HCT116 (cell line): ENCODE data around the gene ZSWIM8. TPM values are rescaled to one million over a fixed set of nuclear protein-coding genes. Genes with fewer than 3 reads are reported as not detected.
A peak's percentile ranks its signal among the peaks of the same experiment; 100 is the strongest.

Experiments used
- ATAC-seq: fragments of 200-7000 bp; cut with Tn5 transposase; 2 replicates; pipeline ENCODE4 v1.9.1; 2020; ENCODE audit warnings: mild to moderate bottlenecking, moderate library complexity
- BruUV-seq: library from RNA; stranded (reverse); fragments of 400-500 nt; replicated peaks from 2 replicates; lab custom pipeline; 2021; lab: Mats Ljungman, UMichigan
- CTCF ChIA-PET: fragments of 300-600 bp; sonication (Branson Sonifier 250); formaldehyde crosslinking; loops from one replicate; lab custom pipeline; 2021; ENCODE audit warnings: antibody characterized with exemption; lab: Charles Lee
- POLR2A ChIA-PET: fragments of 300-600, 350-600 bp; sonication (Branson Sonifier 250); formaldehyde crosslinking; loops from one replicate; lab custom pipeline; 2021; ENCODE audit warnings: antibody characterized with exemption; lab: Charles Lee
- RAD21 ChIA-PET, 2 experiments: fragments of 300-600 bp; sonication (Branson Sonifier 250); formaldehyde crosslinking; loops; one replicate each; lab custom pipeline; 2023; ENCODE audit warnings: low total read pairs in 2 of 2; ENCODE audit not compliant: uncharacterized antibody in 2 of 2, unreplicated experiment in 2 of 2, low non-redundant PET in 1 of 2; lab: Charles Lee
- DNase-seq: peaks from one replicate; pipeline ENCODE4 v3.0.0-alpha.2; 2010; ENCODE audit warnings: low read depth, low spot score
- H2AFZ ChIP-seq: fragments of 200-600 bp; shearing (Covaris generic), sonication (generic); 2 replicates; pipeline ENCODE4 v1.6.1; 2017; ENCODE audit warnings: low read depth, mixed run types, mixed read lengths, antibody characterized with exemption, low read length; ENCODE audit not compliant: poor library complexity, severe bottlenecking
- H3K27ac ChIP-seq: 2 replicates; pipeline ENCODE4 v1.5.1; 2012; ENCODE audit warnings: low read depth, low read length
- H3K27me3 ChIP-seq: fragments of 200-600 bp; sonication (generic); 2 replicates; pipeline ENCODE4 v1.6.1; 2016; ENCODE audit warnings: mixed run types, low read length, mixed read lengths; ENCODE audit not compliant: insufficient read depth
- H3K36me3 ChIP-seq, 2 experiments: fragments of 200-500 bp in 1 of 2; fragments of 200-600 bp in 1 of 2; sonication (Bioruptor generic) in 1 of 2; sonication (generic) in 1 of 2; 2 replicates each; pipeline versions ENCODE4 v1.5.1 to v1.6.1; 2014 to 2016; ENCODE audit warnings: low read length in 2 of 2, inconsistent platforms in 1 of 2, mixed read lengths in 1 of 2, mixed run types in 1 of 2; ENCODE audit not compliant: insufficient read depth in 2 of 2, control insufficient read depth in 1 of 2
- H3K4me1 ChIP-seq, 2 experiments: fragments of 200-600 bp in 1 of 2; sonication (generic) in 1 of 2; 2 replicates each; pipeline versions ENCODE4 v1.5.1 to v1.6.1; 2012 to 2017; ENCODE audit warnings: low read length in 2 of 2, inconsistent platforms in 1 of 2, mild to moderate bottlenecking in 1 of 2, mixed read lengths in 1 of 2, mixed run types in 1 of 2, moderate library complexity in 1 of 2; ENCODE audit not compliant: insufficient read depth in 2 of 2, control insufficient read depth in 1 of 2
- H3K4me2 ChIP-seq: fragments of 200-600 bp; sonication (generic); 2 replicates; pipeline ENCODE4 v1.6.1; 2017; ENCODE audit warnings: mixed run types, low read length, mixed read lengths
- H3K4me3 ChIP-seq, 2 experiments: fragments of 200-600 bp in 1 of 2; sonication (generic) in 1 of 2; replicated peaks in 1 of 2; 2 replicates each; pipeline ENCODE4 v1.5.1; 2011 to 2016; ENCODE audit warnings: low read length in 2 of 2, control low read depth in 1 of 2, low read depth in 1 of 2, mild to moderate bottlenecking in 1 of 2, mixed read lengths in 1 of 2, mixed run types in 1 of 2
- H3K79me2 ChIP-seq: fragments of 200-600 bp; sonication (generic); 2 replicates; pipeline ENCODE4 v1.6.1; 2017; ENCODE audit warnings: mild to moderate bottlenecking, mixed run types, low read length, moderate library complexity, mixed read lengths; ENCODE audit not compliant: insufficient read depth
- H3K9ac ChIP-seq: fragments of 200-600 bp; sonication (generic); 2 replicates; pipeline ENCODE4 v1.6.1; 2016; ENCODE audit warnings: low read length, mixed read lengths
- H3K9me2 ChIP-seq: fragments of 200-600 bp; sonication (generic), shearing (Covaris generic); 2 replicates; pipeline ENCODE4 v1.6.1; 2017; ENCODE audit warnings: mixed run types, mild to moderate bottlenecking, moderate library complexity; ENCODE audit not compliant: insufficient read depth
- H3K9me3 ChIP-seq, 2 experiments: fragments of 200-500 bp in 1 of 2; fragments of 200-600 bp in 1 of 2; sonication (Bioruptor generic) in 1 of 2; sonication (generic) in 1 of 2; 2 replicates each; pipeline ENCODE4 v1.6.1; 2014 to 2017; ENCODE audit warnings: low read length in 2 of 2, mixed read lengths in 2 of 2, inconsistent platforms in 1 of 2, low read depth in 1 of 2, mild to moderate bottlenecking in 1 of 2, mixed run types in 1 of 2, moderate library complexity in 1 of 2; ENCODE audit not compliant: control insufficient read depth in 1 of 2, insufficient read depth in 1 of 2
- H4K20me1 ChIP-seq: fragments of 200-600 bp; sonication (generic), shearing (Covaris generic); 2 replicates; pipeline ENCODE4 v1.6.1; 2017; ENCODE audit warnings: mixed run types, mild to moderate bottlenecking, moderate library complexity; ENCODE audit not compliant: insufficient read depth
- ATF3 ChIP-seq: IDR thresholded peaks from 2 replicates; pipeline ENCODE4 v1.6.1; 2012
- CTCF ChIP-seq, 3 experiments: fragments of 200-600 bp in 1 of 3; sonication (generic) in 1 of 3; IDR thresholded peaks in 2 of 3; conservative IDR thresholded peaks in 1 of 3; 2 replicates each; pipeline ENCODE4 v1.5.1; 2012 to 2017; ENCODE audit warnings: low read depth in 2 of 3, low read length in 2 of 3, antibody characterized with exemption in 1 of 3, borderline replicate concordance in 1 of 3, control low read depth in 1 of 3, mild to moderate bottlenecking in 1 of 3, mixed read lengths in 1 of 3, mixed run types in 1 of 3, moderate library complexity in 1 of 3; ENCODE audit not compliant: insufficient read depth in 1 of 3
- EGR1 ChIP-seq: IDR thresholded peaks from 2 replicates; pipeline ENCODE4 v1.6.1; 2012; ENCODE audit warnings: low read depth
- ELF1 ChIP-seq: IDR thresholded peaks from 2 replicates; pipeline ENCODE4 v1.6.1; 2012; ENCODE audit warnings: low read depth, borderline replicate concordance
- EZH2 ChIP-seq: fragments of 200-600 bp; sonication (generic); IDR thresholded peaks from 2 replicates; pipeline ENCODE4 v1.6.1; 2017; ENCODE audit warnings: antibody characterized with exemption, mixed run types
- MAX ChIP-seq: IDR thresholded peaks from 2 replicates; pipeline ENCODE4 v1.6.1; 2012
- POLR2A ChIP-seq: IDR thresholded peaks from 2 replicates; pipeline ENCODE4 v1.7.0; 2011; ENCODE audit warnings: borderline replicate concordance; ENCODE audit not compliant: insufficient read depth, insufficient read length; ENCODE audit errors: extremely low read depth
- RAD21 ChIP-seq: IDR thresholded peaks from 2 replicates; pipeline ENCODE4 v1.6.1; 2012; ENCODE audit warnings: low read depth, mild to moderate bottlenecking
- REST ChIP-seq: IDR thresholded peaks from 2 replicates; pipeline ENCODE4 v1.6.1; 2012; ENCODE audit warnings: low read depth
- SIN3A ChIP-seq: IDR thresholded peaks from 2 replicates; pipeline ENCODE4 v1.6.1; 2012; ENCODE audit warnings: low read depth
- SRF ChIP-seq: IDR thresholded peaks from 2 replicates; pipeline ENCODE4 v1.6.1; 2012; ENCODE audit warnings: low read depth
- intact Hi-C: fragments of 100-400 bp; cut with micrococcal nuclease; formaldehyde crosslinking; loops from 2 replicates; pipeline ENCODE4 v1.10.0; 2022
- total RNA-seq: library from RNA; stranded (reverse); gene quantifications from one replicate; pipeline ENCODE4 v1.2.1, GENCODE V29; 2021; ENCODE audit not compliant: unreplicated experiment

The ZSWIM8 gene
- total RNA-seq, 1 experiment from 2014 or later: 49.9 TPM

GRCh38 chr10:73847031-73847430 lies 61.6 kb downstream of the ZSWIM8 start (continued):
- no peak for TF ChIP-seq REST
- TF ChIP-seq ELF1: no peak
- TF ChIP-seq SIN3A: no peak
- no peak for TF ChIP-seq EGR1
- TF ChIP-seq POLR2A: no peak
- TF ChIP-seq SRF: no peak
- no peak for TF ChIP-seq ATF3

GRCh38 chr10:73848821-73849489 lies 63.5 kb downstream of the ZSWIM8 start:
- ChIA-PET CTCF (interaction anchor here (0.8 to 2.3 kb wide), 5 partner anchors 31 to 92 kb away, joined by 3 to 17 read pairs (median 3); no protein-coding TSS in a partner anchor), POLR2A (no interaction called here), RAD21 (interaction anchor here in 1 of 2 experiments (1.0 kb wide), 1 partner anchor 31 kb away, joined by 3 read pairs; no protein-coding TSS in a partner anchor)
- DNase-seq (peak; percentile 47), ATAC-seq (peak; percentile 98)
- no peaks in the 10 kb centered on the region for H3K79me2 ChIP-seq
- H3K4me2 ChIP-seq: no peak overlapping the region
- no peaks in the 10 kb centered on the region for H3K9me2 ChIP-seq
- H3K9me3 ChIP-seq: no peaks in the 10 kb centered on the region
- peaks cover 20 to 37% of the 10 kb centered on the region in 2 experiments; a peak in 3 of 4 replicates for H3K36me3 ChIP-seq
- intact Hi-C loops: loop anchor here (1.0 kb wide), 3 partner anchors 30 to 232 kb away; no protein-coding TSS in a partner anchor
- no peaks in the 10 kb centered on the region for H3K27me3 ChIP-seq
- no peaks in the 10 kb centered on the region for H4K20me1 ChIP-seq
- no peaks in the 10 kb centered on the region for H3K4me1 ChIP-seq
- no peak overlapping the region for H3K27ac ChIP-seq
- TF ChIP-seq CTCF (IDR thresholded peaks at IDR 0.05 in 2 of 3, conservative IDR thresholded peaks at IDR 0.05 in 1 of 3; ENCODE audit: borderline replicate concordance in 1 of 3, insufficient read depth in 1 of 3, low read depth in 2 of 3, low read length in 2 of 3) (peak; percentile 90 to 99 (median 99)), RAD21 (peak; percentile 98), EZH2 (no peak), REST (no peak), MAX (no peak)
- H2AFZ ChIP-seq: no peak overlapping the region
- no peak overlapping the region for H3K9ac ChIP-seq
- H3K4me3 ChIP-seq: no peak overlapping the region
- BruUV-seq: no TSS peak
